ENCODE data around the gene PRIM2.
"Not testable (repeated sequence)": the region's sequence is repeated elsewhere in the genome, so short reads cannot be mapped to it uniquely, and the experiment has no call there.

DNA sequence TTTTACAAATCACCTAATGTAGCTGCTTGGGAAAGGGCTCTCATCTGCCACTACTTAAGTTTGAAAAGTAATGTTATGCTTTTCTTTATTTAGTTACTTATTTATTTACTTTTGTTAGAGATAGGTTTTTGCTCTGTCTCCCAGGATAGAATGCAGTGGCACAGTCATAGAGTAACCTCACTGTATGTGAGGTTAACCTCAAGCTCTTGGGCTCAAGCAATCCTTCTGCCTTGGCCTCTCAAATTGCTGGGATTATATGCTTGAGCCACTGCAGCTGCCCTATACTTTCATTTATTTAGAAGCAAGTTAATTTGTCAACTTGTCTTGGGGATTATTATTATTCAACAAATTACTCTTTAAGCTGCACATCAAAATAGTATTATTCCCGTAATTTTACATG is 255.4 kb downstream of the PRIM2 start:
- TF ChIP-seq, protein P1, sequence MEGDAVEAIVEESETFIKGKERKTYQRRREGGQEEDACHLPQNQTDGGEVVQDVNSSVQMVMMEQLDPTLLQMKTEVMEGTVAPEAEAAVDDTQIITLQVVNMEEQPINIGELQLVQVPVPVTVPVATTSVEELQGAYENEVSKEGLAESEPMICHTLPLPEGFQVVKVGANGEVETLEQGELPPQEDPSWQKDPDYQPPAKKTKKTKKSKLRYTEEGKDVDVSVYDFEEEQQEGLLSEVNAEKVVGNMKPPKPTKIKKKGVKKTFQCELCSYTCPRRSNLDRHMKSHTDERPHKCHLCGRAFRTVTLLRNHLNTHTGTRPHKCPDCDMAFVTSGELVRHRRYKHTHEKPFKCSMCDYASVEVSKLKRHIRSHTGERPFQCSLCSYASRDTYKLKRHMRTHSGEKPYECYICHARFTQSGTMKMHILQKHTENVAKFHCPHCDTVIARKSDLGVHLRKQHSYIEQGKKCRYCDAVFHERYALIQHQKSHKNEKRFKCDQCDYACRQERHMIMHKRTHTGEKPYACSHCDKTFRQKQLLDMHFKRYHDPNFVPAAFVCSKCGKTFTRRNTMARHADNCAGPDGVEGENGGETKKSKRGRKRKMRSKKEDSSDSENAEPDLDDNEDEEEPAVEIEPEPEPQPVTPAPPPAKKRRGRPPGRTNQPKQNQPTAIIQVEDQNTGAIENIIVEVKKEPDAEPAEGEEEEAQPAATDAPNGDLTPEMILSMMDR (IDR thresholded peaks at IDR 0.05): not testable (repeated sequence)
- not testable (repeated sequence) for TF ChIP-seq POLR2AphosphoS5 (IDR thresholded peaks at IDR 0.05; ENCODE audit: low read depth, low read length)

All from Panc1 (cell line).